ENCODE data around the gene LNX2. TPM values are rescaled to one million over a fixed set of nuclear protein-coding genes. Genes with fewer than 3 reads are reported as not detected.

LNX2 gene
- total RNA-seq, 1 donor: 4.8 TPM

GRCh38 chr13:27605099-27605498, 15.2 kb downstream of the LNX2 start:
- Histone ChIP-seq H3K4me3 (ENCODE audit: low read length) (no peak overlapping the region), H3K27me3 (ENCODE audit: insufficient read depth, low read length) (no peaks in the 10 kb centered on the region), H3K4me1 (ENCODE audit: insufficient read depth, low read length) (peaks cover 6% of the 10 kb centered on the region), H3K9me3 (ENCODE audit: low read depth, low read length) (no peaks in the 10 kb centered on the region)

GRCh38 chr13:27601803-27602202, 18.5 kb downstream of the LNX2 start:
- H3K4me1 ChIP-seq (ENCODE audit: insufficient read depth, low read length): peaks cover 3% of the 10 kb centered on the region
- no peaks in the 10 kb centered on the region for H3K27me3 ChIP-seq (ENCODE audit: insufficient read depth, low read length)
- H3K9me3 ChIP-seq (ENCODE audit: low read depth, low read length): no peaks in the 10 kb centered on the region
- H3K4me3 ChIP-seq (ENCODE audit: low read length): no peak overlapping the region

- H3K4me1 ChIP-seq (ENCODE audit: insufficient read depth, low read length): peaks cover 3% of the 10 kb centered on the region
- H3K4me3 ChIP-seq (ENCODE audit: low read length): no peak overlapping the region
- H3K27me3 ChIP-seq (ENCODE audit: insufficient read depth, low read length): no peaks in the 10 kb centered on the region
- no peaks in the 10 kb centered on the region for H3K9me3 ChIP-seq (ENCODE audit: low read depth, low read length)
Measured at GRCh38 chr13:27601208-27601607, 19.1 kb downstream of the LNX2 start.

- Histone ChIP-seq H3K4me1 (ENCODE audit: insufficient read depth, low read length) (peaks cover 3% of the 10 kb centered on the region), H3K9me3 (ENCODE audit: low read depth, low read length) (no peaks in the 10 kb centered on the region), H3K27me3 (ENCODE audit: insufficient read depth, low read length) (no peaks in the 10 kb centered on the region), H3K4me3 (ENCODE audit: low read length) (no peak overlapping the region)
Measured at GRCh38 chr13:27600711-27601110, 19.6 kb downstream of the LNX2 start.

- Histone ChIP-seq H3K4me3 (ENCODE audit: low read length) (no peak overlapping the region), H3K27me3 (ENCODE audit: insufficient read depth, low read length) (no peaks in the 10 kb centered on the region), H3K4me1 (ENCODE audit: insufficient read depth, low read length) (peaks cover 7% of the 10 kb centered on the region), H3K9me3 (ENCODE audit: low read depth, low read length) (no peaks in the 10 kb centered on the region)
Measured at GRCh38 chr13:27599845-27600553, 20.3 kb downstream of the LNX2 start.

GRCh38 chr13:27599096-27599495, 21.2 kb downstream of the LNX2 start:
- no peaks in the 10 kb centered on the region for H3K9me3 ChIP-seq (ENCODE audit: low read depth, low read length)
- H3K4me3 ChIP-seq (ENCODE audit: low read length): no peak overlapping the region
- H3K27me3 ChIP-seq (ENCODE audit: insufficient read depth, low read length): no peaks in the 10 kb centered on the region

GRCh38 chr13:27595055-27595811, 25.1 kb downstream of the LNX2 start:
- Histone ChIP-seq H3K27me3 (ENCODE audit: insufficient read depth, low read length) (no peaks in the 10 kb centered on the region), H3K4me1 (ENCODE audit: insufficient read depth, low read length) (peaks cover 26% of the 10 kb centered on the region), H3K9me3 (ENCODE audit: low read depth, low read length) (no peaks in the 10 kb centered on the region), H3K4me3 (ENCODE audit: low read length) (no peak overlapping the region)

More at GRCh38 chr13:27599096-27599495, 21.2 kb downstream of the LNX2 start:
- peaks cover 12% of the 10 kb centered on the region for H3K4me1 ChIP-seq (ENCODE audit: insufficient read depth, low read length)

GRCh38 chr13:27593267-27593666, 27.1 kb downstream of the LNX2 start:
- Histone ChIP-seq H3K4me1 (ENCODE audit: insufficient read depth, low read length) (peaks cover 26% of the 10 kb centered on the region), H3K4me3 (ENCODE audit: low read length) (no peak overlapping the region), H3K27me3 (ENCODE audit: insufficient read depth, low read length) (no peaks in the 10 kb centered on the region), H3K9me3 (ENCODE audit: low read depth, low read length) (no peaks in the 10 kb centered on the region)

GRCh38 chr13:27592865-27593264, 27.5 kb downstream of the LNX2 start:
- Histone ChIP-seq H3K27me3 (ENCODE audit: insufficient read depth, low read length) (no peaks in the 10 kb centered on the region), H3K4me3 (ENCODE audit: low read length) (no peak overlapping the region), H3K4me1 (ENCODE audit: insufficient read depth, low read length) (peaks cover 26% of the 10 kb centered on the region), H3K9me3 (ENCODE audit: low read depth, low read length) (no peaks in the 10 kb centered on the region)

- Histone ChIP-seq H3K27me3 (ENCODE audit: insufficient read depth, low read length) (no peaks in the 10 kb centered on the region), H3K9me3 (ENCODE audit: low read depth, low read length) (no peaks in the 10 kb centered on the region), H3K4me1 (ENCODE audit: insufficient read depth, low read length) (peaks cover 23% of the 10 kb centered on the region), H3K4me3 (ENCODE audit: low read length) (no peak overlapping the region)
Measured at GRCh38 chr13:27588405-27588804, 31.9 kb downstream of the LNX2 start.

GRCh38 chr13:27587095-27587746, 33.1 kb downstream of the LNX2 start:
- H3K9me3 ChIP-seq (ENCODE audit: low read depth, low read length): no peaks in the 10 kb centered on the region
- H3K4me1 ChIP-seq (ENCODE audit: insufficient read depth, low read length): peaks cover 14% of the 10 kb centered on the region
- no peak overlapping the region for H3K4me3 ChIP-seq (ENCODE audit: low read length)
- H3K27me3 ChIP-seq (ENCODE audit: insufficient read depth, low read length): no peaks in the 10 kb centered on the region

GRCh38 chr13:27583645-27584044, 36.7 kb downstream of the LNX2 start:
- Histone ChIP-seq H3K4me3 (ENCODE audit: low read length) (no peak overlapping the region), H3K4me1 (ENCODE audit: insufficient read depth, low read length) (peaks cover 14% of the 10 kb centered on the region), H3K27me3 (ENCODE audit: insufficient read depth, low read length) (no peaks in the 10 kb centered on the region), H3K9me3 (ENCODE audit: low read depth, low read length) (no peaks in the 10 kb centered on the region)

GRCh38 chr13:27578121-27579030, 42.0 kb downstream of the LNX2 start:
- no peaks in the 10 kb centered on the region for H3K27me3 ChIP-seq (ENCODE audit: insufficient read depth, low read length)
- no peaks in the 10 kb centered on the region for H3K9me3 ChIP-seq (ENCODE audit: low read depth, low read length)

GRCh38 chr13:27574661-27575060, 45.7 kb downstream of the LNX2 start:
- Histone ChIP-seq H3K27me3 (ENCODE audit: insufficient read depth, low read length) (no peaks in the 10 kb centered on the region), H3K4me3 (ENCODE audit: low read length) (no peak overlapping the region), H3K4me1 (ENCODE audit: insufficient read depth, low read length) (peaks cover 3% of the 10 kb centered on the region), H3K9me3 (ENCODE audit: low read depth, low read length) (no peaks in the 10 kb centered on the region)

More at GRCh38 chr13:27578121-27579030, 42.0 kb downstream of the LNX2 start:
- Histone ChIP-seq H3K4me1 (ENCODE audit: insufficient read depth, low read length) (no peaks in the 10 kb centered on the region), H3K4me3 (ENCODE audit: low read length) (no peak overlapping the region)
